ENCODE measurements around the gene COLQ.

Gene COLQ

DNA sequence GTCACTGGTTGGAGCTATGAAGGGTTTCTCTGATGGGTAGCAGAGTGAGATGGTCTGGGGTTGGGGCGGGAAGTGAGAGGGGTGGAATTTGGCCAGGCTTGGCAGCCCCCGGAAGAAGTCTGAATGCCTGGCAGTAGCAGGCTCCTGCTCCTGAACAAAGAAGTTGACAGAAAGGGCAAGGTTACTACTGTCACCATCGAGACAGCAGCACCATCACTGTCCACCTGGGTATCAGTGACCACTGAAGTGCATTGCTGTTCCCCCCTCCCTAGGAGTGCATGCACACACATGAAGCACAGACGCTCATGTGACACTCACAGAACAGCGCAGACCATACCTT, 42.9 kb downstream of the COLQ start:
- no peak for DNase-seq (ENCODE audit: low read depth, low spot score)
- no peak overlapping the region for H3K4me3 ChIP-seq (ENCODE audit: low read depth, low read length)
- TF ChIP-seq, protein P1, sequence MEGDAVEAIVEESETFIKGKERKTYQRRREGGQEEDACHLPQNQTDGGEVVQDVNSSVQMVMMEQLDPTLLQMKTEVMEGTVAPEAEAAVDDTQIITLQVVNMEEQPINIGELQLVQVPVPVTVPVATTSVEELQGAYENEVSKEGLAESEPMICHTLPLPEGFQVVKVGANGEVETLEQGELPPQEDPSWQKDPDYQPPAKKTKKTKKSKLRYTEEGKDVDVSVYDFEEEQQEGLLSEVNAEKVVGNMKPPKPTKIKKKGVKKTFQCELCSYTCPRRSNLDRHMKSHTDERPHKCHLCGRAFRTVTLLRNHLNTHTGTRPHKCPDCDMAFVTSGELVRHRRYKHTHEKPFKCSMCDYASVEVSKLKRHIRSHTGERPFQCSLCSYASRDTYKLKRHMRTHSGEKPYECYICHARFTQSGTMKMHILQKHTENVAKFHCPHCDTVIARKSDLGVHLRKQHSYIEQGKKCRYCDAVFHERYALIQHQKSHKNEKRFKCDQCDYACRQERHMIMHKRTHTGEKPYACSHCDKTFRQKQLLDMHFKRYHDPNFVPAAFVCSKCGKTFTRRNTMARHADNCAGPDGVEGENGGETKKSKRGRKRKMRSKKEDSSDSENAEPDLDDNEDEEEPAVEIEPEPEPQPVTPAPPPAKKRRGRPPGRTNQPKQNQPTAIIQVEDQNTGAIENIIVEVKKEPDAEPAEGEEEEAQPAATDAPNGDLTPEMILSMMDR (IDR thresholded peaks at IDR 0.05; ENCODE audit: insufficient read depth, low read length, missing control alignments), result no peak
- ChIA-PET CTCF (no interaction called here), POLR2A (no interaction called here)

DNA sequence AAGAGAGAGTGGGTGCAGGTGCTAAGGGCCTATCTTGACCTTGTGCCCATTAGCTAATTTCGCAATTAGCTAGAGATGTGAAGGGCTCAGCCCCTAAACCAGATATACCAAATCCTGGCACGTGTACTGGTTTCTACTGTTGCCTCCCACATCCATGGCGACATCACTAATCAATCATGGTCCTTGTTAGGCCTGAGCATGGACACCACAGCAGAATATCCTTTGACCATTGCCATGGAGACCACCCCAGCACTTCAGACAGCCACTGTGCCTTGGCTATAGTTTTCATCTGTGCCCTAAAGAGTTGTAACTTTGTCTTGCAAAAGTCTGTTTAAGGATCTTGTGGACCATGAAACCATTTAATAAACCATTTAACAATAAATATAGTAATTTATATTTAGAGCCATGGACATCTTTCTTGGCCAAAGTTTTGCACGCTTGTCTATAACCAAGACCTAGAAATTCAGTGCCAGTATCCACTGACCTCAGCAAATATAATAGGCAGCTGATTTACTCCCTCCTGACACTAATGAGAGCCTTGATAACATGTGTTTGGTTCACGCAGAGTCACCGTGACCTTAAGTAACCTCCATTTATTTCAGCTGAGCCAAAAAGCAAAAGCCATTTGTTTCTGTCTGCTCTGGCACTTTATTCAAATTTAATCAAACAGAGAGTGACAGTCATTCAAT, 43.4 kb downstream of the COLQ start:
- TF ChIP-seq, protein P1 (IDR thresholded peaks at IDR 0.05; ENCODE audit: insufficient read depth, low read length, missing control alignments), result no peak
- DNase-seq (ENCODE audit: low read depth, low spot score), result no peak
- no peak overlapping the region for H3K4me3 ChIP-seq (ENCODE audit: low read depth, low read length)
- POLR2A ChIA-PET, result no interaction called here
- CTCF ChIA-PET, result no interaction called here

DNA sequence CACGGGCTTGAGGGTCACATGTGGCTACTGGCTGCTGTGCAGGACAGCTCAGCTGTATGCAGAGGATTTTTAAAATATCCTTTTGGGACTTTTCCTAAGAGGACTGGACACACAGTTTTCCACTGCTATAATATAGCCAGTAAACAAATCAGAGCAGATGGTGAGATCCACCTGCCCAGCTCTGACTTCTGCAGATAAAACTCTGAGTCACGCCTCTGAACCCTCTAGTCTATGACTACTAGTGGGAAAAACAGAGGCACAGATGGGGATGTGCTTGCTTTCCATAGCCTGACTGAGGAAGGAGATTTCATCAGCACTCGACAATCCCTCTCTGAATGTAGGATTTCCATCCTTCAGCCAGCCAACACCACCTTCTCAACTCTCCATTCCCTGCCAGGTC, 45.1 kb downstream of the COLQ start:
- POLR2A ChIA-PET, result no interaction called here
- no peak for DNase-seq (ENCODE audit: low read depth, low spot score)
- TF ChIP-seq, protein P1 (IDR thresholded peaks at IDR 0.05; ENCODE audit: insufficient read depth, low read length, missing control alignments), result no peak
- no peak overlapping the region for H3K4me3 ChIP-seq (ENCODE audit: low read depth, low read length)
- CTCF ChIA-PET, result no interaction called here

DNA sequence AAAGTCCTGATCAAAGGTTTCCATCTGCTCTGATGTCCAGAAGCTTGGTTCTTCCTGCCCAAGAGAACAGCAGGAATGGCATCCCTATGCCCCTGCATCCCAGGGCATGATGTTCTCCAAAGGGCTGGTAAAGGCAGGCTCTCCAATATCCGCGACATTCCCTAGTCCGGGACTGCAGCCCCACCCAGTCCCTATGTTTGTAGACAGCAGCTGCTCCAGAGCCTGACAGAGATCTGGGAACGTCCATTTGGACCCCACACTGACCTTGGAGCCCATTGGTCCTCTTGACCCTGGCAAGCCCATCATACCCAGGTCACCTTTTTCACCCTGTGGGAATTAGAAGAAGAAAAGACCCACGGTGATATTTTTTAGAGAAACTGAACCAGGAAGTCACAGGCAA, 46.3 kb downstream of the COLQ start:
- TF ChIP-seq, protein P1 (IDR thresholded peaks at IDR 0.05; ENCODE audit: insufficient read depth, low read length, missing control alignments), result no peak
- POLR2A ChIA-PET, result no interaction called here
- no peak overlapping the region for H3K4me3 ChIP-seq (ENCODE audit: low read depth, low read length)
- CTCF ChIA-PET, result no interaction called here
- no peak for DNase-seq (ENCODE audit: low read depth, low spot score)

DNA sequence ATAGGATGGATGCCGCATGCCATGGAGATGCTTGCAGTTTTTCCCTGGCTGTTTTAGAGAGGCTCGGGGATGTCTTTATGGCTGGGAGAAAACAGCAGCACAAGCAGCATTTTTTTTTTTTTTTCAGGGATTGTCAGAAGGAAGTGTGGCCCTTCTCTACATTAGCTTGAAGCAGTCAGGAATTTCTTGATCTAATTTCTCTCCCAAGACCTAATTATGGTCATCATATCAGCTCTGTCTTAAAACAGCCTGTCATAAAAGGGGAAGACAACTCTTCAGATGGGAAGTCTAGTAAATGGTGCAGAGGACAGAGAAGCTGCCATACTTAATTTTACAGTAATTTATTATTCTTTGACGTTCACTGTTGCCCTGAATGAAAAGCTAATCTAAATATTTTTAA, 49.6 kb downstream of the COLQ start:
- DNase-seq (ENCODE audit: low read depth, low spot score), result no peak
- CTCF ChIA-PET, result no interaction called here
- no peak overlapping the region for H3K4me3 ChIP-seq (ENCODE audit: low read depth, low read length)
- TF ChIP-seq, protein P1 (IDR thresholded peaks at IDR 0.05; ENCODE audit: insufficient read depth, low read length, missing control alignments), result no peak
- POLR2A ChIA-PET, result no interaction called here

DNA sequence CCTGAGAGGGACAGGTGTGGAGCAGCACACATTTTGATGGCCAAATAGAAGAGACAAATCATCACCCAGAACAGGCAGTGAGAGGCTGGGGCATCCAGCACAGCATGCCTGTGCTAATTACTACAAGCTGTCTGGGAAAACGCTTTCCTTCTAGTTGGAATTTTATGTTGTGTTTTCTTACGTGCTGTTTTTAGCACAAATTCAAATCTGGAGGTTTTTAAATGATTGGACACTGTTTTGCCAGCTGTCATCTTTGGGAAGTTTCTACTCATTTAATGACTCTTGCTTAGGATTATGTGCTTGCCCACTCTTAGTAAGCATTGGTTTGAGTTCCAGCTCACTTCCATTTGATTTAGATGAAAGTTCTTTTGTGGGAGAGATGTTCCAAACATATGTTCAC, 50.7 kb downstream of the COLQ start:
- ChIA-PET POLR2A (no interaction called here), CTCF (interaction anchor here (1.0 kb wide), 1 partner anchor 256 kb away, joined by 3 read pairs; no protein-coding TSS in a partner anchor)
- no peak for DNase-seq (ENCODE audit: low read depth, low spot score)
- no peak overlapping the region for H3K4me3 ChIP-seq (ENCODE audit: low read depth, low read length)
- TF ChIP-seq, protein P1 (IDR thresholded peaks at IDR 0.05; ENCODE audit: insufficient read depth, low read length, missing control alignments), result no peak
